Neural cell (in vitro differentiated cells): Measurements from ENCODE around the gene PROSER2.

Source experiments
- EP300 ChIP-seq: fragments of 450-650 bp; conservative IDR thresholded peaks from 2 replicates; pipeline ENCODE4 v1.6.1; 2014; ENCODE audit warnings: antibody characterized with exemption, mild to moderate bottlenecking, moderate library complexity; ENCODE audit not compliant: poor library complexity, severe bottlenecking
- TF ChIP-seq, protein P1 (sequence below): fragments of 450-650 bp; IDR thresholded peaks from 2 replicates; pipeline ENCODE4 v1.5.1; 2014; ENCODE audit warnings: antibody characterized with exemption, mild to moderate bottlenecking, moderate library complexity; ENCODE audit not compliant: poor library complexity, severe bottlenecking

DNA sequence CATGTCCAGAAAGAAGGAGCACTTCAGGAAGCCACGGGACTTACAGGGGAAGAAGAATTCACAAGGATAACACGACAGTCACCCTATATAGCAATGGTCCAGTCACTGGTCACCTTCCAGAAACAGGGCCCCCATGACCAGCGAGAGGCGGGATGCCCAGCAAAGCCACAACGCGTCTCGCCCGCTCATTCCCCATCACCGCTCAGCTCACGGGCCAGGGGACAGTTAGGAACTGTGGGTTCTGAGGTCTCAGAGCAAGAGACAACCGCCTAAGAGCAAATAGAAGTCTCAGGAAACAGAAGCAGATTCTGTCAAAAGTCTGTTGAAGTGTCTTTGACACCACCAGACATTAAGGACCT is 71.9 kb downstream of the PROSER2 start:
- TF ChIP-seq, protein P1, sequence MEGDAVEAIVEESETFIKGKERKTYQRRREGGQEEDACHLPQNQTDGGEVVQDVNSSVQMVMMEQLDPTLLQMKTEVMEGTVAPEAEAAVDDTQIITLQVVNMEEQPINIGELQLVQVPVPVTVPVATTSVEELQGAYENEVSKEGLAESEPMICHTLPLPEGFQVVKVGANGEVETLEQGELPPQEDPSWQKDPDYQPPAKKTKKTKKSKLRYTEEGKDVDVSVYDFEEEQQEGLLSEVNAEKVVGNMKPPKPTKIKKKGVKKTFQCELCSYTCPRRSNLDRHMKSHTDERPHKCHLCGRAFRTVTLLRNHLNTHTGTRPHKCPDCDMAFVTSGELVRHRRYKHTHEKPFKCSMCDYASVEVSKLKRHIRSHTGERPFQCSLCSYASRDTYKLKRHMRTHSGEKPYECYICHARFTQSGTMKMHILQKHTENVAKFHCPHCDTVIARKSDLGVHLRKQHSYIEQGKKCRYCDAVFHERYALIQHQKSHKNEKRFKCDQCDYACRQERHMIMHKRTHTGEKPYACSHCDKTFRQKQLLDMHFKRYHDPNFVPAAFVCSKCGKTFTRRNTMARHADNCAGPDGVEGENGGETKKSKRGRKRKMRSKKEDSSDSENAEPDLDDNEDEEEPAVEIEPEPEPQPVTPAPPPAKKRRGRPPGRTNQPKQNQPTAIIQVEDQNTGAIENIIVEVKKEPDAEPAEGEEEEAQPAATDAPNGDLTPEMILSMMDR, result no peak
- TF ChIP-seq EP300, result no peak
